GM21381 (cell line): Measurements from ENCODE around the gene OR10AG1.

ENCODE experiments used
- ATAC-seq: cut with Tn5 transposase; IDR thresholded peaks from one replicate; pipeline ENCODE4 v1.9.1; 2021; ENCODE audit warnings: mild to moderate bottlenecking, moderate library complexity; ENCODE audit not compliant: unreplicated experiment

Gene OR10AG1, protein sequence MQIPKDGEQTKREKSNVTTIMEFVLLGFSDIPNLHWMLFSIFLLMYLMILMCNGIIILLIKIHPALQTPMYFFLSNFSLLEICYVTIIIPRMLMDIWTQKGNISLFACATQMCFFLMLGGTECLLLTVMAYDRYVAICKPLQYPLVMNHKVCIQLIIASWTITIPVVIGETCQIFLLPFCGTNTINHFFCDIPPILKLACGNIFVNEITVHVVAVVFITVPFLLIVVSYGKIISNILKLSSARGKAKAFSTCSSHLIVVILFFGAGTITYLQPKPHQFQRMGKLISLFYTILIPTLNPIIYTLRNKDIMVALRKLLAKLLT

DNA sequence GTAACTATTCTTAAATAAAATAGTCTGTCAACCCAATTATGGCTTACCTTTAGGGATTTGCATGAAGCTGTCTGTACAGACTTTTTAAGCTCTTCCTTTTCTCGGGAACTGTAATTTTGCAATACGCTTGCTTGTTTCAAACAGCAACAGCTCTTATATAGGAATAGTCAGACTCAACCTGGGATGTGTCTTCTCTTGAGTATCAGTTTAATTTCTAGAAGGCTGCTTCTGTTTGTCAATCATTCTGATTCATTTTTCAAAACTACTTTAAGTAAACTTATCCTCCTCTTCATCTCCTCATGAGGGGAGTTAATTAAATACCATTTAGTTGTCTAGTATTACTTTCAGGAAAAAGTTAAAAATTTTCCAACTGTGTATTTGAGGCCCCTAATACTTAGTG lies at the start of gene OR10AG1:
OR10AG1 (minus strand) TSS at position 101 of the 400 bp plus-strand sequence; CDS start at position 63, 38 bp downstream.
- ATAC-seq, result no peak

DNA sequence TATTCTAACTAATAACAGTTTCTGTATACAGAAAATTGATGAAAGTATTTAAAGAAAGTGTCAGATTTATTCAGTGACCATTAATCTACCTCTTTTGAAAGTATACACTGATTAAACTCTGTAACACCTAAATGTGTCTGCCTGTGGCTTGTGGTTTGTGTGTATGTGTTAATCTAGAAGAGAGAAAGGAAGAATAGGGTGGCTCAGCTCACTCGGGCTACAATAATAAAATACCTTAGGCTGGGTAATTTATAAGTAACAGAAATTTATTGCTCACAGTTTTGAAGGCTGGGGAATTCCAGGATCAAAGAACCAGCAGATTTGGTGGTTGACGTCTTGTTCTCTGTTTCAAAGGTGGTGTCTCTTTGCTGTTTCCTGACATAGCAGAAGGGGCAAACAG lies 44.1 kb upstream of the OR10AG1 start:
- no peak for ATAC-seq

DNA sequence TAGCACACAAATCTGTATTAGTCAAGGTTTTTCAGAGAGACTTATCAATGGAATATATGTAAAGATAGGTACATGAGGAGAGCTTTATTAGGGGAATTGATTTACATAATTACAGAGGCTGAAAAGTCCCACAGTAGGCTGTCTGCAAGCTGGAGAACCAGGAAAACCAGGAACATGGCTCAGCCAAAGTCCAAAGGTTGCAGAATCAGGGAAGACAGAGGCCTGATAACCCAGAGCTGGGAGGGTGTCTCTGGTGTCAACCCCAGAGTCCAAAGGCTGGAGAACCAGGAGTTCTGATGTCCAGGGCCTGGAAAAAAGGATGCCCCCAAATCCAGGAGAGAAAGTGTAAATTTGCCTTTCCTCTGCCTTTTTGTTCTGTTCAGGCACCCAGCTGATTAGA lies 41.0 kb upstream of the OR10AG1 start:
- no peak for ATAC-seq

DNA sequence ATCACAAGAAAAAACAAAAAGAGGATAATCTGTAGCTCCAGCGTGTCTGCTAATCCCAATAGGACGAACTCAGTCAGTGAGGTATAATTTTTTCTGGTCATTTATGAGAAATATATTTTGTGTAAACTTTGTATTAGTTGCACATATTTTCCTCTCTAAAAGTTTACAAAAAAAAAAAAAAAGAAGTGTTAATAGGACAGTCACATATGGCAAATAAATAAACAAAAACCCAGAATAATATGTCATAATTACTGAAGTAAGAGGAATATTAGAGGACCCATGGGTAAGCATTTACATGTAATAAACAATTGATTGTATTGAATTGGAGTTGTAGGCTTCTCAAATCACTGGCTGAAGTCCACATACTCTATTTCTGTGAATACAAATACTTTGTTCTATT lies 24.8 kb upstream of the OR10AG1 start, which contains the start of gene OR5F1:
OR5F1 (minus strand) TSS at position 101 of the 400 bp plus-strand sequence; CDS start at position 101, 0 bp downstream.
- ATAC-seq, result no peak

DNA sequence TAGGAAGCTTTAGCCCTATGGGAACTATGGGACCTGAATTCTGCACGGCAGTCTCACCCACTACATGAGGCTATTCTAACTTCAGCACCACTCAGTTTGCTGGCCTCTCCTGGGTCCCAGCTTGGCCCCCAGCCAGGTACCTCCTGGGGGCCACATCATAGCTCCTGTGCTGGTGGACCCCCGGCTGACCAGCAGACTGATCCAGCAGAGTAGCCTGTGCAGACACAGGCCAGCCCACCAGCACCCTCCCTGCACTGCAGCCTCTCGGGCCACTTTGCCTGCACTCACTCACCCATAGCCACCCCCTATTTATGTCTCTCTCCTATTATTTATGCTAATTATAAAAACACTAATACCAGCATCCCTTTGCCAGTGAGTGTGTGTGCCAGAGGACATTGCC lies 1.2 kb upstream of the OR10AG1 start:
- no peak for ATAC-seq

DNA sequence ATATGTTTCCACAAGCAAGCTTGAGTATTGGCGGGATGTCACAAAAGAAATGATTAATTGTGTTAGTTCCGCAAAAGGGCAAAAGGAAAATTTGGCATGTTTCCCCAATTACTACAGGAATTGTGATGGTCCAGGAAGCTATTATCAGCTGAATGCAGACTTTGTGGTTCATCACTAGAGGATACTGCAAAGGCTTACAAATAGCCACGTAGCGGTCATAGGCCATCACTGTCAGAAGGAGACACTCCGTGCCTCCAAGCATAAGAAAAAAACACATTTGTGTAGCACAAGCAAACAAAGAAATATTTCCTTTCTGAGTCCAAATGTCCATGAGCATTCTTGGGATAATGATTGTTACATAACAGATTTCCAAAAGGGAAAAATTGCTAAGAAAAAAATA lies 1.8 kb downstream of the OR10AG1 start:
- ATAC-seq, result no peak

DNA sequence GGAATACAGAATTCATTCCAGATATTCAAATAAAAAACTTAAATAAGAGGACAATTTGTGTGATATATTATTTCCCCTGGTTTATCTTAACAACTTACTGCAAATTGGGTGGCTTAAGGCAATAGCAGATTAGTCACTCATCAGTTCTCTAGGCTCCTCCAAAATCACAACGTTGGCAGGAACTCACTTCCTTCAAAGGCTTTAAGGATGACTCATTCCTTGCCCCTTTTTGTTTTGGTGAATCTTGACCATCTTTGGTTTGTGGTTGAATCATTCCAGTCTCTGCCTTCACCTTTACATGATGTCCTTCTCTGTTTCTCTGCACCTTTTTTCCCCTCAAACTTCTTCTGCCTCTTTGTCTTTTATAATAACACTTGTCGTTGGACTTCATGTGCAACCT lies 3.4 kb downstream of the OR10AG1 start:
- ATAC-seq, result no peak

DNA sequence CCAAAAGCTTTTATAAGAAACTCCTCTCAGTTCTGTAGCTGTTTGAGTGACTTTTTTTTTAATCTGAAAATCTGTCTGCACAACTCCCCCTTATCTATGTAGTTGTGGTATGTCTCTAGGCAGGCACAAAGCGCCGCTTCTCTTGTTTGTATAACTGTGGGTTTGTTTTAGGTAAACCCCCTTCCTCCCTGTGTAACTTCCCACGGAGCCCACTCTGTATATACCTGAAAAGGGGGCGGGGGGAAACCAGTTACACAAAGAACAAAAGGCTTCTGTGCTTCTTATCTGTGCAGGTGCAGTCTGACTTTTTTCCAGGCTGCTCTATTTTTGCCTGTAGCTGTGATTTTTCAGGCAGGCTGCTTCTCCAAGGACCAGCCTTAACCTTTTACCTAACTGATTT lies 13.2 kb downstream of the OR10AG1 start:
- ATAC-seq, result no peak

DNA sequence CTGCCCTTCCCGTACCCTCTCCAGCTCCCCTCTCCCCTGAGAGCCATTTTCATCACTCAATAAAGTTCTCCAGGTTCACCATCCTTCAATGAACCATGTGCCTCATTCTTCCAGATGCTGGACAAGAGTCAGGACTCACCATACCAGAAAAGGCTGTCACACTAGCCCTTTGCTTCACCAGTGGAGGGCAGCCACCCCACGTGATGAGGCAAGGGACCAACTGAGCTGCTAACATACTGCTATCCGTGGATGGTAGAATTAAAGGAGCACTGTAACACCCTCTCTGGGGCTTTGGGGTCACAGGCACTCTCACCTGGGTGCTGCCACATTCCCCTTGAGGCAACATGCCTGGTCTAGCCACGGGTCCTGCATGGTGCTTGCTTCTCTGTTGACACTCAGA lies 20.4 kb downstream of the OR10AG1 start:
- no peak for ATAC-seq

DNA sequence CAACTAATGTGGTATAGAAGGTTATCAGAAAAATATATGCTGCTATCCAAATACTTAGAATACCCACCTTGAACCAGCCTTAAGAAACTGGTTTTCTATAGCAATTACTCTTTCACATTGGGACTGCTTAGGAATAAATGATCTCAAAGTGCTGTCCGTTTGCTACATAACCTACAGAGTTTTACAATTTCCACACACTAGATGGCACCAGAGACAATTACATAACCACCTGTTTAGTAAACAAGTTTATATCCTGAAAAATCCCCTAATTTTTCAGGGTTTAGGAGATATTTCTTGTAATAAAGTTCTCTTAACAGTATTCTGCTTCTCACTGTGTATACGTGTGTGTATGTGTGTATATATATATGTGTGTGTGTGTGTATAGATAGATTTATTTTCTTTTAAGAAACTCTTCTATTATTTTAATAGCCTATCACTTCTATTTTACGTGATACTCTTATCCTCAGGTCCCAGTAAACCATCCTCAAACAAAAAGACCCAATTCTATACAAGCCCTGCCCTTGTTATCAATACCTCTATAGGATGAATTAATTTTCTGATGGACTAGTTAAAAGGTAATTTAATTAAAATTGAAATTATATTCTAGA lies 26.9 kb downstream of the OR10AG1 start:
- no peak for ATAC-seq

DNA sequence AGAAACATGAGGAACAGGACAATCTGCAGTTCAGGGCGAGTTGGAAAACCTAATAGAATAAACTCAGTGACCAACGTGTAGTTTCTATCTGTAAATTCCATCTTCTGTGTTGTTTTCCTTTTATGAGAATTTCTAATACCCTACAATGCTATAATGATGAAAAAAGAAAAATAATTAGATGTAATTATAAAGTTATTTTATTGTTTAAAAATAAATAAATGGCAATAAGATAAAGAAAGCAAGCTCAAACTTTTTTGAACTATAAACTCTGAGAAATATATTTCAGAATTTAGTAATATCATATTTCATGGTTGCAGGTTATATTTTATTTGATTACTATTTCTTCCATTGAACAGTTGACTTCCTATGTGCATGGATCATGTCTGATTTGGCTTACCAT lies 33.4 kb downstream of the OR10AG1 start, which contains the start of gene OR5I1:
OR5I1 (minus strand) TSS at position 101 of the 400 bp plus-strand sequence; CDS start at position 101, 0 bp downstream.
- no peak for ATAC-seq

DNA sequence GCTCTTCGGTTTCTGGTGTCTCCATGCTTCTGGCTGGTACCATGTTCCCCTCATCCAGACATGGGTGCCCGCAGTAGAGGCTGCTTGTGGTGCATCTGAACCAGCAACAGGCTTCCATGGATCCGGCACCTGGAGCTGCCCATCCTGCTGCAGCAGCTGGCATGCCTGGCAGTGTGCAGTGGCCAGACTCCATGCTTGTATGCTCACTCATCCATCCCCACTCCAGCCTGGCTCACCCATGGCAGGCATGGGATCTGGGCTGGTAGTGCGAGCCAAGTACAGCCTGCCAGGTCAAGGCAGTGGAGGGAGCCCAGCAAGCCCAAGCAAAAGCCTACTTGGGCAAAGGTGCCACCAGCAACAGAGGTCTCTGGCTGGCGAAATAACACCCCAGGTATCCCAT lies 49.2 kb downstream of the OR10AG1 start:
- no peak for ATAC-seq
